Adrenal gland (tissue), 12 donors: ENCODE data around the gene BARD1. TPM values are rescaled to one million over a fixed set of nuclear protein-coding genes. Genes with fewer than 3 reads are reported as not detected.
"Not testable (repeated sequence)": the region's sequence is repeated elsewhere in the genome, so short reads cannot be mapped to it uniquely, and the experiment has no call there.

Experiments
- DNase-seq, 7 donors: peaks; one replicate each; pipeline ENCODE4 v3.0.0-alpha.2; 2019 to 2020
- H3K27ac ChIP-seq, 5 donors: fragments of 200-600 bp; sonication (generic) in 4 of 5; 1 replicate in 3 of 5; 2 replicates in 2 of 5; pipeline versions ENCODE4 v1.5.1 to v1.8.0; 2016 to 2020; ENCODE audit warnings: mild to moderate bottlenecking in 1 of 5
- H3K27me3 ChIP-seq: fragments of 200-600 bp; 2 replicates; pipeline ENCODE4 v1.8.0; 2021
- H3K36me3 ChIP-seq, 2 donors: fragments of 200-600 bp; replicated peaks in 1 of 2; 1 replicate in 1 of 2; 2 replicates in 1 of 2; pipeline versions ENCODE4 v1.5.1 to v1.8.0; 2018 to 2022
- H3K4me1 ChIP-seq, 2 donors: fragments of 200-600 bp; replicated peaks in 1 of 2; 1 replicate in 1 of 2; 2 replicates in 1 of 2; pipeline versions ENCODE4 v1.5.1 to v1.8.0; 2018 to 2021
- H3K4me3 ChIP-seq, 4 donors: fragments of 200-600 bp; sonication (generic) in 3 of 4; one replicate each; pipeline ENCODE4 v1.5.1; 2016 to 2018
- H3K9me3 ChIP-seq, 3 donors: fragments of 200-600 bp; sonication (generic) in 1 of 3; replicated peaks in 1 of 3; 1 replicate in 2 of 3; 2 replicates in 1 of 3; pipeline versions ENCODE4 v1.5.1 to v1.8.0; 2016 to 2021
- POLR2A ChIP-seq, 2 donors: fragments of 450-650 bp; IDR thresholded peaks; one replicate each; pipeline ENCODE4 v1.6.1; 2017; ENCODE audit warnings: antibody characterized with exemption in 2 of 2, mild to moderate bottlenecking in 2 of 2, moderate library complexity in 1 of 2
- WGBS, 4 donors: extraction: QIAGEN DNeasy Blood & Tissue Kit in 2 of 4; methylation state at CpG; one replicate each; pipeline versions ENCODE4 v1.1.5 to v1.1.7; 2013 to 2017; 5-methylcytosine and 5-hydroxymethylcytosine counted together
- intact Hi-C, 2 donors: fragments of 100-400 bp; cut with DNase I; formaldehyde crosslinking; loops; one replicate each; pipeline versions ENCODE4 v1.14.1 to v1.15.0; 2022 to 2023
- polyA plus RNA-seq, 3 donors: library from polyadenylated mRNA; stranded (reverse); fragments of 200-250 nt in 2 of 3; fragments of 350-450 nt in 1 of 3; fragmentation: Illumina TruSeq in 1 of 3; extraction: RNeasy Lipid Tissue Mini Kit (QIAGEN cat#74804) in 1 of 3; gene quantifications; one replicate each; pipeline ENCODE4 v1.2.3, GENCODE V29; 2013 to 2014
- total RNA-seq, 9 donors: library from RNA; depleted of rRNA in 4 of 9; stranded (reverse); fragments of >200 nt in 4 of 9; fragments of 120-200 nt in 1 of 9; fragmentation: NEBNext Ultra II Directional in 1 of 9; extraction: Animal tissue kit (Norgen Biotek cat#: 25700) in 1 of 9; gene quantifications; one replicate each; pipeline versions ENCODE4 v1.1.0 to v1.2.4, GENCODE V29; 2013 to 2023
- TF ChIP-seq, protein P1 (sequence below), 6 experiments: fragments of 450-650 bp in 4 of 6; fragments of 200-600 bp in 2 of 6; sonication (generic) in 1 of 6; IDR thresholded peaks; 1 replicate in 5 of 6; 2 replicates in 1 of 6; pipeline versions ENCODE4 v1.5.1 to v1.8.0; 2016 to 2021; ENCODE audit warnings: antibody characterized with exemption in 6 of 6, mild to moderate bottlenecking in 2 of 6, moderate library complexity in 1 of 6
- donor health status: healthy with polysubstance abuse.
- donor health status: Bipolar disorder and iron deficiency.
- donor health status: DM: yes; HTN: yes; CAD: no.
- donor health status: DM: no; HTN: no; CAD: no.
- donor health status: DM: no; HTN: no; CAD: no.
- donor health status: DM: yes; HTN: yes; CAD: no.

The BARD1 gene
- total and polyA plus RNA-seq, 12 donors, result 0.71 to 12.7 (median 3.9) TPM

DNA sequence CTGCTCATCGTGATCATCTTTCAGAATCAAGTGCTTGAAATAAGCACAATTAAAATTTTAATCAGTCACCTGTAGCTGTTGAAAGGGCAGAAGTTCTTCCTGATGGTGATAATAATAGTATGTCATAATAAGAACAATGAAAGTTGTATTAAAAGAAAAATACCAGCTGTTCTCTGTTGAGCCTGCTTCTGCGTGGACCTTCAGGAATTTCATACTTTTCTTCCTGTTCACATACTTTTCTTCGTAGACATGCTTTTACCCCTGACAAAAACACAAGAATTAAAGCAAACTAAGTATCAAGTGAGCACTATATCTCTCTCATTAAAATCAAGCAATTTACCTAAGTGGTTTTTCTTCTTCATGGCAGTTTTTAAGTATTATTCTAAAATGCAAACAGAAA is 79.2 kb downstream of the BARD1 start:
- WGBS, 4 donors, result 86 to 94% (median 89%) methylated on average over 3 of the region's 3 CpGs
- Histone ChIP-seq H3K4me1 (no peaks in the 10 kb centered on the region), H3K36me3 (no peaks in the 10 kb centered on the region), H3K4me3 (no peak overlapping the region), H3K9me3 (no peaks in the 10 kb centered on the region), H3K27ac (no peak overlapping the region), H3K27me3 (no peaks in the 10 kb centered on the region)
- TF ChIP-seq, protein P1, sequence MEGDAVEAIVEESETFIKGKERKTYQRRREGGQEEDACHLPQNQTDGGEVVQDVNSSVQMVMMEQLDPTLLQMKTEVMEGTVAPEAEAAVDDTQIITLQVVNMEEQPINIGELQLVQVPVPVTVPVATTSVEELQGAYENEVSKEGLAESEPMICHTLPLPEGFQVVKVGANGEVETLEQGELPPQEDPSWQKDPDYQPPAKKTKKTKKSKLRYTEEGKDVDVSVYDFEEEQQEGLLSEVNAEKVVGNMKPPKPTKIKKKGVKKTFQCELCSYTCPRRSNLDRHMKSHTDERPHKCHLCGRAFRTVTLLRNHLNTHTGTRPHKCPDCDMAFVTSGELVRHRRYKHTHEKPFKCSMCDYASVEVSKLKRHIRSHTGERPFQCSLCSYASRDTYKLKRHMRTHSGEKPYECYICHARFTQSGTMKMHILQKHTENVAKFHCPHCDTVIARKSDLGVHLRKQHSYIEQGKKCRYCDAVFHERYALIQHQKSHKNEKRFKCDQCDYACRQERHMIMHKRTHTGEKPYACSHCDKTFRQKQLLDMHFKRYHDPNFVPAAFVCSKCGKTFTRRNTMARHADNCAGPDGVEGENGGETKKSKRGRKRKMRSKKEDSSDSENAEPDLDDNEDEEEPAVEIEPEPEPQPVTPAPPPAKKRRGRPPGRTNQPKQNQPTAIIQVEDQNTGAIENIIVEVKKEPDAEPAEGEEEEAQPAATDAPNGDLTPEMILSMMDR (IDR thresholded peaks at IDR 0.05), result no peak
- no peak for TF ChIP-seq POLR2A (IDR thresholded peaks at IDR 0.05)
- intact Hi-C loops, result no loop called here
- DNase-seq, result no peak

DNA sequence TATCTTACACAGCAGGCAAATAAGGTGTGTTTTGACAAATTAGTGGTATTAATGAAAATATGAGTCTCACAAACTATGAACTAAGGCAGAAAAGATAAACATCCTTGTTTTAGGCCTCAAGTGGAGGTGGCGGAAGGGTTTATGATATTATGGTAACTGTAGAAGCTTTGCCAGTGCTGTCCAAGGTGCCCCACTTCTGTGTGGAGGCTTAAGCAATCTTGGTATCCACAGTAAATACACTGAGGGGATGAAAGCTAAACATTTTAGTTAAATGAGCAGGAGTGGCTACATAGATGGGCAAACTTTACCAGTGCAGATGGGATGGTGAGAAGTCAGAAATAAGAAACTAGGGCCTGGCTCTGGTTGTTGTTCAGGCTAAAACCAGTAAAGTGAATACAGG is 84.7 kb downstream of the BARD1 start:
- Histone ChIP-seq H3K9me3 (no peaks in the 10 kb centered on the region), H3K4me1 (no peaks in the 10 kb centered on the region), H3K27me3 (no peaks in the 10 kb centered on the region), H3K4me3 (no peak overlapping the region), H3K36me3 (no peaks in the 10 kb centered on the region), H3K27ac (no peak overlapping the region)
- 96 to 98% (median 97%) methylated on average over 1 of the region's 1 CpG for WGBS, 4 donors
- TF ChIP-seq, protein P1 (IDR thresholded peaks at IDR 0.05), result no peak
- no peak for TF ChIP-seq POLR2A (IDR thresholded peaks at IDR 0.05)
- DNase-seq, result no peak
- intact Hi-C loops, result no loop called here

DNA sequence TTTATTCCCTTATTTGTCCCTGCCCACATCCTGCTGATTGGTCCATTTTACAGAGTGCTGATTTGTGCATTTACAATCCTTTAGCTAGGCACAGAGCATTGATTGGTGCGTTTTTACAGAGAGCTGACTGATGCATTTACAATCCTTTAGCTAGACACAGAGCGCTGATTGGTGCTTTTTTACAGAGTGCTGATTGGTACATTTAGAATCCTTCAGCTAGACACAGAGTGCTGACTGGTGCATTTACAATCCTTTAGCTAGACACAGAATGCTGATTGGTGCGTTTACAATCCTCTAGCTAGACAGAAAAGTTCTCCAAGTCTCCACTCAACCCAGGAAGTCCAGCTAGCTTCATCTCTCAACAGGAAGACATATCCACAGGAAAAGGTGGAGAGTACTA is 91.6 kb downstream of the BARD1 start:
- H3K27ac ChIP-seq, H3K4me3 ChIP-seq, H3K27me3 ChIP-seq, intact Hi-C loops, DNase-seq, H3K9me3 ChIP-seq, H3K4me1 ChIP-seq, H3K36me3 ChIP-seq: not testable (repeated sequence)
- WGBS, 4 donors, result 94 to 98% (median 98%) methylated on average over 3 of the region's 3 CpGs

DNA sequence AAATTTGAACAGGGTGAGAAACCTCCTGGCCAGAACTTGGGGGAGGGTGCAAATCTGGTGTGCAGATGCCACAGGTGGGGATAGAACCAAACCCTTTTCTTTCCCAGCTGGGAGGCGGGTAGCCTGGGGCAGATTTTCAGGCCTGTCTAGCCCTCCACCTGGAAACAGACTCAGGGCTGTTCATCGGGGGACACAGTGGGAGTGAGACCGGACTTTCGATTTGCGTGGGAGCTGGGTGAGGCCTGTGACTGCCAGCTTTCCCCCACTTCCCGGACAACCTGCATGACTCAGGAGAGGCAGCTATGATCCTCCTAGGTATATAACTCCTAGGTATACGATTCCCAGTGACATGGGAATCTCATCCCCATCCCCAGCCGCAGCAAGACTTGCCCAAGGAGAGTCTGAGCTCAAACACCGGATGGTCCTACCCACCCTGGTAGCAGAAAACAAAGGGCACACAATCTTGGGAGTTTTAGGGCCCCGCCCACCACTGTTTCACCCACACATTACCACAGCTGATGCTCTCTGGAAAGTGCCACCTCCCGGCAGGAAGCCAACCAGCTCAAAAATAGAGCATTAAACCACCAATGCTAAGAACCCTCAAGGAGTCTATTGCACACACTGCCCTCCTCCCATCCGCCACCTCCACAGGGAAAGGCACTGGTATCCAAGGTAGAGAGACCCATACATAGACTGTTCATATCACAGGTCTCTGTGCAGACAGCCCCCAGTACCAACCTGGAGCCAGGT is 92.5 kb downstream of the BARD1 start:
- H3K4me1 ChIP-seq, result no peaks in the 10 kb centered on the region
- TF ChIP-seq POLR2A (IDR thresholded peaks at IDR 0.05), result no peak
- TF ChIP-seq, protein P1 (IDR thresholded peaks at IDR 0.05), result no peak
- no peaks in the 10 kb centered on the region for H3K36me3 ChIP-seq
- WGBS, 4 donors, result 93 to 98% (median 95%) methylated on average over 5 to 12 of the region's 12 CpGs
- H3K27ac ChIP-seq, result no peak overlapping the region
- no peak overlapping the region for H3K4me3 ChIP-seq
- H3K9me3 ChIP-seq, result no peaks in the 10 kb centered on the region
- DNase-seq, result no peak
- intact Hi-C loops, result no loop called here
- H3K27me3 ChIP-seq, result no peaks in the 10 kb centered on the region

DNA sequence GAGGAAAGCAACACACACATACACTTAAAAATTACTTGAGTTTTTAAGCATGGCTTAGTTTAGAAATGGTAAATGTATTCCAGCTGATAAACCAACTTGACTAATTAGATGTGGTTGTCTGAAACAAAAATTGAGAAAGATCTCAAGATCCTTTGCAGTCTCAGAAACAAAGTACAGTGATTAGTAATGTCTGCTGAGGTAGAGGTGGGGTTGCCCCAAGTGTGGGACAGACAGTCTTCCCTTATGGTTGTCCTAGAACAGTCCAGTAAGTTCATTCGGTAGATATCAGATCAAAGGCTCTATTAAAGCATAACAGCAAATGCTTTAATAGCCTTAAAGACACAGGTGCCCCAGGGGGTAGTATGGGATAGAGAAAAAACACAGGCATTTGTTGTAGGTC is 94.5 kb downstream of the BARD1 start:
- no peak overlapping the region for H3K27ac ChIP-seq
- intact Hi-C loops, result no loop called here
- no peak for DNase-seq
- no peak for TF ChIP-seq POLR2A (IDR thresholded peaks at IDR 0.05)
- TF ChIP-seq, protein P1 (IDR thresholded peaks at IDR 0.05), result no peak
- no peaks in the 10 kb centered on the region for H3K4me1 ChIP-seq
- no peak overlapping the region for H3K4me3 ChIP-seq
- 0% methylated on average over 1 of the region's 1 CpG for WGBS, 4 donors
- H3K27me3 ChIP-seq, result no peaks in the 10 kb centered on the region
- H3K36me3 ChIP-seq, result no peaks in the 10 kb centered on the region
- H3K9me3 ChIP-seq, result no peaks in the 10 kb centered on the region
